ENCODE results near the gene RPTOR. TPM values are rescaled to one million over a fixed set of nuclear protein-coding genes. Genes with fewer than 3 reads are reported as not detected.
A peak's percentile ranks its signal among the peaks of the same experiment; 100 is the strongest.

Gene RPTOR
- total and polyA plus RNA-seq, 2 donors (not counting 3 experiments of a cell fraction or from before 2014, with no cell fraction given), result 10.7 to 41.8 TPM

GRCh38 chr17:80720610-80721577 is 176.3 kb downstream of the RPTOR start:
- TF ChIP-seq GATA2 (IDR thresholded peaks at IDR 0.05; ENCODE audit: insufficient read depth, insufficient read length, low read depth, low read length), result no peak
- FAIRE-seq (no peak), DNase-seq (ENCODE audit: low read depth, low spot score) (no peak)
- H3K4me2 ChIP-seq (ENCODE audit: insufficient read depth, low read length), result no peak overlapping the region
- no peak overlapping the region for H3K27ac ChIP-seq (ENCODE audit: insufficient read depth, low read depth, low read length)
- peaks cover 14% of the 10 kb centered on the region for H3K79me2 ChIP-seq (ENCODE audit: control insufficient read depth, insufficient read depth, low read length)
- no peak overlapping the region for H2AFZ ChIP-seq (ENCODE audit: low read depth, low read length)
- no peaks in the 10 kb centered on the region for H3K36me3 ChIP-seq (ENCODE audit: control insufficient read depth in 2 of 2, extremely low read depth in 1 of 2, insufficient read depth in 2 of 2, low read length in 2 of 2)
- H3K4me1 ChIP-seq (ENCODE audit: control insufficient read depth, extremely low read depth, insufficient read depth, low read length), result no peaks in the 10 kb centered on the region
- no peaks in the 10 kb centered on the region for H3K9me1 ChIP-seq (replicated peaks; ENCODE audit: control insufficient read depth, extremely low read depth, insufficient read depth, low read length)
- dilution Hi-C loops (cut with MboI; ENCODE audit: extremely low pct_ligation_motif_present, low sequenced_read_pairs), result no loop called here
- H4K20me1 ChIP-seq (replicated peaks; ENCODE audit: control insufficient read depth, extremely low read depth, insufficient read depth, low read length), result no peaks in the 10 kb centered on the region
- H3K9ac ChIP-seq (replicated peaks; ENCODE audit: extremely low read depth, insufficient read depth, low read length), result no peak overlapping the region
- intact Hi-C loops (cut with micrococcal nuclease), result no loop called here
- ChIA-PET POLR2A (no interaction called here), CTCF (interaction anchor here (1.0 to 1.1 kb wide), 3 partner anchors 10 to 138 kb away, joined by 3 to 4 read pairs (median 3); no protein-coding TSS in a partner anchor)
- no peak overlapping the region for H3K4me3 ChIP-seq (replicated peaks in 1 of 3; ENCODE audit: insufficient read depth in 1 of 3, low read depth in 1 of 3, low read length in 3 of 3)
- no peaks in the 10 kb centered on the region for H3K9me3 ChIP-seq (replicated peaks; ENCODE audit: control insufficient read depth, insufficient read depth, low read length)
- no peaks in the 10 kb centered on the region for H3K27me3 ChIP-seq (ENCODE audit: control insufficient read depth in 2 of 2, insufficient read depth in 2 of 2, low read length in 2 of 2)
- no TSS peak for BruUV-seq (replicated peaks)

- DNase-seq (ENCODE audit: low read depth, low spot score), result no peak
- no peak overlapping the region for H3K4me3 ChIP-seq (replicated peaks in 1 of 3; ENCODE audit: insufficient read depth in 1 of 3, low read depth in 1 of 3, low read length in 3 of 3)
- ChIA-PET CTCF (interaction anchor here (1.0 kb wide), 1 partner anchor 11 kb away, joined by 3 read pairs; no protein-coding TSS in a partner anchor), POLR2A (no interaction called here)
- intact Hi-C loops (cut with micrococcal nuclease) (no loop called here), dilution Hi-C loops (cut with MboI; ENCODE audit: extremely low pct_ligation_motif_present, low sequenced_read_pairs) (no loop called here)
- peak; percentile 21 for FAIRE-seq
- TF ChIP-seq JUN (IDR thresholded peaks at IDR 0.05; ENCODE audit: borderline replicate concordance, insufficient read depth, insufficient read length, low read depth), result no peak
- no peak for TF ChIP-seq EZH2 (IDR thresholded peaks at IDR 0.05; ENCODE audit: borderline replicate concordance, low read depth, low read length, severe bottlenecking)
- TF ChIP-seq POLR2A (IDR thresholded peaks at IDR 0.05; ENCODE audit: low read depth, low read length), result no peak
- no peak for TF ChIP-seq MAX (IDR thresholded peaks at IDR 0.05; ENCODE audit: insufficient read depth, insufficient read length)
- TF ChIP-seq MYC (IDR thresholded peaks at IDR 0.05; ENCODE audit: low read depth, low read length), result no peak
- no peak for TF ChIP-seq GATA2 (IDR thresholded peaks at IDR 0.05; ENCODE audit: insufficient read depth, insufficient read length, low read depth, low read length)
- no peak for TF ChIP-seq CTCF (IDR thresholded peaks at IDR 0.05; ENCODE audit: extremely low read depth in 1 of 2, insufficient read depth in 1 of 2, low read depth in 1 of 2, low read length in 2 of 2)
- TF ChIP-seq FOS (IDR thresholded peaks at IDR 0.05; ENCODE audit: borderline replicate concordance, insufficient read depth, low read length), result no peak
- TF ChIP-seq POLR2AphosphoS5 (IDR thresholded peaks at IDR 0.05; ENCODE audit: insufficient read depth, low read depth, low read length), result no peak
- no peaks in the 10 kb centered on the region for H3K4me1 ChIP-seq (ENCODE audit: control insufficient read depth, extremely low read depth, insufficient read depth, low read length)
- no peaks in the 10 kb centered on the region for H3K9me3 ChIP-seq (replicated peaks; ENCODE audit: control insufficient read depth, insufficient read depth, low read length)
- no peak overlapping the region for H3K4me2 ChIP-seq (ENCODE audit: insufficient read depth, low read length)
- no peaks in the 10 kb centered on the region for H3K27me3 ChIP-seq (ENCODE audit: control insufficient read depth in 2 of 2, insufficient read depth in 2 of 2, low read length in 2 of 2)
- peaks cover 14% of the 10 kb centered on the region for H3K79me2 ChIP-seq (ENCODE audit: control insufficient read depth, insufficient read depth, low read length)
- no peaks in the 10 kb centered on the region for H3K36me3 ChIP-seq (ENCODE audit: control insufficient read depth in 2 of 2, extremely low read depth in 1 of 2, insufficient read depth in 2 of 2, low read length in 2 of 2)
- BruUV-seq (replicated peaks), result no TSS peak
- no peak overlapping the region for H2AFZ ChIP-seq (ENCODE audit: low read depth, low read length)
- no peaks in the 10 kb centered on the region for H3K9me1 ChIP-seq (replicated peaks; ENCODE audit: control insufficient read depth, extremely low read depth, insufficient read depth, low read length)
- no peak overlapping the region for H3K9ac ChIP-seq (replicated peaks; ENCODE audit: extremely low read depth, insufficient read depth, low read length)
- no peak overlapping the region for H3K27ac ChIP-seq (ENCODE audit: insufficient read depth, low read depth, low read length)
- no peaks in the 10 kb centered on the region for H4K20me1 ChIP-seq (replicated peaks; ENCODE audit: control insufficient read depth, extremely low read depth, insufficient read depth, low read length)
Observed at GRCh38 chr17:80722661-80723060, 178.0 kb downstream of the RPTOR start.

Data from endothelial cell of umbilical vein (primary cell).